Measurements from ENCODE around the gene PHC2. TPM values are rescaled to one million over a fixed set of nuclear protein-coding genes. Genes with fewer than 3 reads are reported as not detected.

PHC2 gene
- total RNA-seq, 1 experiment from 2014 or later: 176 TPM

DNA sequence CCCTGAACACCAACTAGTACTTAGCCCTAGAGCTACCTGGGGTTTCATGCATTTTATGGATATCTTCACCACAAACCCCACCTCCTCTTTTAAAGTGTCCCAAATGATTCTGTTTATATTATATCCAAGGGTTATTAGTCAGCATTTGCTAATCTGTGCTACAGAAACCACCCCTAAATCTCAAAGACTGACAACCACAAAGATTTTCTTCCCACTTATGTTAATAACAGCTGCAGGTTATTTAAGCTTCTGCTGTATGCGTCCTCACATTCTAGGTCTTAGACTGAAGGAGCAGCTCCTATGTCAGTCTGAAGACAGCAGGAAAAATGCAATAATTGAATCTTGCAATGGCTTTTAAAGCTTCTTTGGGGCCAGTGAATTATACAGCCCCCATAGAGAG, 11.2 kb upstream of the PHC2 start:
- no peak for TF ChIP-seq SRF (IDR thresholded peaks at IDR 0.05; ENCODE audit: low read depth)
- TF ChIP-seq, protein P1, sequence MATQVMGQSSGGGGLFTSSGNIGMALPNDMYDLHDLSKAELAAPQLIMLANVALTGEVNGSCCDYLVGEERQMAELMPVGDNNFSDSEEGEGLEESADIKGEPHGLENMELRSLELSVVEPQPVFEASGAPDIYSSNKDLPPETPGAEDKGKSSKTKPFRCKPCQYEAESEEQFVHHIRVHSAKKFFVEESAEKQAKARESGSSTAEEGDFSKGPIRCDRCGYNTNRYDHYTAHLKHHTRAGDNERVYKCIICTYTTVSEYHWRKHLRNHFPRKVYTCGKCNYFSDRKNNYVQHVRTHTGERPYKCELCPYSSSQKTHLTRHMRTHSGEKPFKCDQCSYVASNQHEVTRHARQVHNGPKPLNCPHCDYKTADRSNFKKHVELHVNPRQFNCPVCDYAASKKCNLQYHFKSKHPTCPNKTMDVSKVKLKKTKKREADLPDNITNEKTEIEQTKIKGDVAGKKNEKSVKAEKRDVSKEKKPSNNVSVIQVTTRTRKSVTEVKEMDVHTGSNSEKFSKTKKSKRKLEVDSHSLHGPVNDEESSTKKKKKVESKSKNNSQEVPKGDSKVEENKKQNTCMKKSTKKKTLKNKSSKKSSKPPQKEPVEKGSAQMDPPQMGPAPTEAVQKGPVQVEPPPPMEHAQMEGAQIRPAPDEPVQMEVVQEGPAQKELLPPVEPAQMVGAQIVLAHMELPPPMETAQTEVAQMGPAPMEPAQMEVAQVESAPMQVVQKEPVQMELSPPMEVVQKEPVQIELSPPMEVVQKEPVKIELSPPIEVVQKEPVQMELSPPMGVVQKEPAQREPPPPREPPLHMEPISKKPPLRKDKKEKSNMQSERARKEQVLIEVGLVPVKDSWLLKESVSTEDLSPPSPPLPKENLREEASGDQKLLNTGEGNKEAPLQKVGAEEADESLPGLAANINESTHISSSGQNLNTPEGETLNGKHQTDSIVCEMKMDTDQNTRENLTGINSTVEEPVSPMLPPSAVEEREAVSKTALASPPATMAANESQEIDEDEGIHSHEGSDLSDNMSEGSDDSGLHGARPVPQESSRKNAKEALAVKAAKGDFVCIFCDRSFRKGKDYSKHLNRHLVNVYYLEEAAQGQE (IDR thresholded peaks at IDR 0.05; ENCODE audit: low read depth): no peak
- TF ChIP-seq, protein P2, sequence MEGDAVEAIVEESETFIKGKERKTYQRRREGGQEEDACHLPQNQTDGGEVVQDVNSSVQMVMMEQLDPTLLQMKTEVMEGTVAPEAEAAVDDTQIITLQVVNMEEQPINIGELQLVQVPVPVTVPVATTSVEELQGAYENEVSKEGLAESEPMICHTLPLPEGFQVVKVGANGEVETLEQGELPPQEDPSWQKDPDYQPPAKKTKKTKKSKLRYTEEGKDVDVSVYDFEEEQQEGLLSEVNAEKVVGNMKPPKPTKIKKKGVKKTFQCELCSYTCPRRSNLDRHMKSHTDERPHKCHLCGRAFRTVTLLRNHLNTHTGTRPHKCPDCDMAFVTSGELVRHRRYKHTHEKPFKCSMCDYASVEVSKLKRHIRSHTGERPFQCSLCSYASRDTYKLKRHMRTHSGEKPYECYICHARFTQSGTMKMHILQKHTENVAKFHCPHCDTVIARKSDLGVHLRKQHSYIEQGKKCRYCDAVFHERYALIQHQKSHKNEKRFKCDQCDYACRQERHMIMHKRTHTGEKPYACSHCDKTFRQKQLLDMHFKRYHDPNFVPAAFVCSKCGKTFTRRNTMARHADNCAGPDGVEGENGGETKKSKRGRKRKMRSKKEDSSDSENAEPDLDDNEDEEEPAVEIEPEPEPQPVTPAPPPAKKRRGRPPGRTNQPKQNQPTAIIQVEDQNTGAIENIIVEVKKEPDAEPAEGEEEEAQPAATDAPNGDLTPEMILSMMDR (IDR thresholded peaks at IDR 0.05 in 2 of 3, conservative IDR thresholded peaks at IDR 0.05 in 1 of 3; ENCODE audit: borderline replicate concordance in 1 of 3, insufficient read depth in 1 of 3, low read depth in 2 of 3, low read length in 2 of 3): no peak
- TF ChIP-seq CEBPB (IDR thresholded peaks at IDR 0.05; ENCODE audit: low read depth): no peak
- TF ChIP-seq CBX3 (IDR thresholded peaks at IDR 0.05; ENCODE audit: low read depth): no peak
- TF ChIP-seq ELF1 (IDR thresholded peaks at IDR 0.05; ENCODE audit: borderline replicate concordance, low read depth): no peak
- TF ChIP-seq POLR2A (IDR thresholded peaks at IDR 0.05; ENCODE audit: borderline replicate concordance, extremely low read depth, insufficient read depth, insufficient read length): no peak
- TF ChIP-seq, protein P3, sequence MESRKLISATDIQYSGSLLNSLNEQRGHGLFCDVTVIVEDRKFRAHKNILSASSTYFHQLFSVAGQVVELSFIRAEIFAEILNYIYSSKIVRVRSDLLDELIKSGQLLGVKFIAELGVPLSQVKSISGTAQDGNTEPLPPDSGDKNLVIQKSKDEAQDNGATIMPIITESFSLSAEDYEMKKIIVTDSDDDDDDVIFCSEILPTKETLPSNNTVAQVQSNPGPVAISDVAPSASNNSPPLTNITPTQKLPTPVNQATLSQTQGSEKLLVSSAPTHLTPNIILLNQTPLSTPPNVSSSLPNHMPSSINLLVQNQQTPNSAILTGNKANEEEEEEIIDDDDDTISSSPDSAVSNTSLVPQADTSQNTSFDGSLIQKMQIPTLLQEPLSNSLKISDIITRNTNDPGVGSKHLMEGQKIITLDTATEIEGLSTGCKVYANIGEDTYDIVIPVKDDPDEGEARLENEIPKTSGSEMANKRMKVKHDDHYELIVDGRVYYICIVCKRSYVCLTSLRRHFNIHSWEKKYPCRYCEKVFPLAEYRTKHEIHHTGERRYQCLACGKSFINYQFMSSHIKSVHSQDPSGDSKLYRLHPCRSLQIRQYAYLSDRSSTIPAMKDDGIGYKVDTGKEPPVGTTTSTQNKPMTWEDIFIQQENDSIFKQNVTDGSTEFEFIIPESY (IDR thresholded peaks at IDR 0.05; ENCODE audit: extremely low read depth, insufficient replicate concordance, low read length): no peak
- TF ChIP-seq EZH2 (IDR thresholded peaks at IDR 0.05): no peak
- TF ChIP-seq ATF3 (IDR thresholded peaks at IDR 0.05): no peak
- Histone ChIP-seq H3K79me2 (ENCODE audit: insufficient read depth, low read length) (no peaks in the 10 kb centered on the region), H4K20me1 (ENCODE audit: insufficient read depth) (no peaks in the 10 kb centered on the region), H2AFZ (ENCODE audit: low read depth, low read length, poor library complexity, severe bottlenecking) (no peak overlapping the region), H3K4me3 (replicated peaks in 1 of 2; ENCODE audit: low read depth in 1 of 2, low read length in 2 of 2) (no peak overlapping the region), H3K27me3 (ENCODE audit: insufficient read depth, low read length) (no peaks in the 10 kb centered on the region), H3K9me3 (ENCODE audit: control insufficient read depth in 1 of 2, insufficient read depth in 1 of 2, low read depth in 1 of 2, low read length in 2 of 2) (no peaks in the 10 kb centered on the region), H3K4me2 (ENCODE audit: low read length) (no peak overlapping the region), H3K4me1 (ENCODE audit: control insufficient read depth in 1 of 2, insufficient read depth in 2 of 2, low read length in 2 of 2) (peaks cover 48 to 85% of the 10 kb centered on the region in 2 experiments), H3K9ac (ENCODE audit: low read length) (no peak overlapping the region), H3K36me3 (ENCODE audit: control insufficient read depth in 1 of 2, insufficient read depth in 2 of 2, low read length in 2 of 2) (no peaks in the 10 kb centered on the region; a peak in 1 of 4 replicates), H3K27ac (ENCODE audit: low read depth, low read length) (no peak overlapping the region), H3K9me2 (ENCODE audit: insufficient read depth) (no peaks in the 10 kb centered on the region)
- intact Hi-C loops (cut with micrococcal nuclease): no loop called here
- DNase-seq (ENCODE audit: low read depth, low spot score): no peak
- ChIA-PET RAD21 (ENCODE audit: low non-redundant PET in 1 of 2, low total read pairs in 2 of 2, uncharacterized antibody in 2 of 2, unreplicated experiment in 2 of 2) (no interaction called here), CTCF (no interaction called here), POLR2A (interaction anchor here (0.7 to 1.2 kb wide), 2 partner anchors 8 to 18 kb away, joined by 3 read pairs; no protein-coding TSS in a partner anchor)
- no peak for ATAC-seq
- no TSS peak for BruUV-seq (replicated peaks)

Data from HCT116 (cell line).